HG03039 (cell line): Measurements from ENCODE around the gene PPP1R17.

ENCODE experiments used
- ATAC-seq: cut with Tn5 transposase; IDR thresholded peaks from one replicate; pipeline ENCODE4 v1.9.1; 2021; ENCODE audit warnings: mild to moderate bottlenecking, moderate library complexity; ENCODE audit not compliant: unreplicated experiment

Gene PPP1R17

DNA sequence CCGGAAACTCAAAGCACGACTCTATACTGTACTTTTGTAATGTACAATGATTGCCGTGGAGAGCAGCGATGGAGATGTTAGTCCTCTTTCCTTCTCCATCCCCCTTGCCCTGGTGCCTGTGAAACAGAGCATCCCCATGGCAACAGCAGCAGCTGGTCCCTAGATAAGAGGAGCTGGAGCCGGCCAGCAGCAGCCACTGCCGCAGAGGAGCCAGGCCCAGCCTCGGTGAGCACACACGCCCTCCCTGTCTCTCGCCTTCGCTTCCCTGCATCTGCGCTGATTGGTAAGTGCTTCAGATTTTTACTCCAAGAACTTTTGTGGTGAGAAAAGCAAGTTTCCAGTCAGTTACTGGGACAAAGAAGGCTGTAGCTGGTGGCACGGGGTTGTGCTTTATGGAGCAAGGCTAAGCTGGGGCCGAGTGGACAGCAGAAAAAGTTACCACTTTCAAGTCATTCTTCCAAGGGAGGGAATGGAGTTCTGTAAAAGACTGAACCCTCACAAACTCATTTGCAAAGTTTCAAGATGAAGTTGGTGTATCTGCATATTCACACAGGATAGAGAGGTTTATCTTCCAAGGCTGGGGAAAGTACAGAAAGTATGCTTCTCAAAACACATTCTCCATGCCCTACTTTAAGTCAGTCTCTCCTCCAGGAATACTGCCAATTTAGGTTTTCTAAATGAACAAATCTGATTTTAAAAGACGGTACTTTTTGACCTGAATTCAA is at the start of gene PPP1R17:
Gene PPP1R17 (plus strand): TSS at position 192 of the 725 bp plus-strand sequence. CDS start 5,227 bp downstream, outside the sequence.
- no peak for ATAC-seq

DNA sequence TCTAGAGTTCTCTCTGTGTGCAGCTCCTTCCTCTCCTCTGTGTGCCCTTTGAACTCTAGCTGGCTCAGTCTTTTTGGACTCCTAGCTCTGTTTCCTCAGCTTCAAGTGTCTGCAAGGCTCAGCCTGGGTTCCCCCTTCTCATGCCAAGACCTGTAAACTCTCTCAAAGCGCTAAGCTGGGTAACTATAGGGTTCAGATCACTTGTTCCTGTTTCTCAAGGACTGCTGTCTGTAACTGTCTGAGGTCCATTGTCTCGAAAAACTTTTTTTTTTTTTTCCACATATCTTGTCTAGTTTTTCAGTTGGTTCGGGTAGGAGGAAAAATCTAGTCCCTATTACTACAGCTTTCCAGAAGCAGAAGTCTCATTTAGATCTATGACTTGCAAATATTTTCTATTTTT is 46.6 kb upstream of the PPP1R17 start:
- no peak for ATAC-seq

GRCh38 chr7:31642681-31643115 is 44.3 kb upstream of the PPP1R17 start:
- ATAC-seq: no peak

- no peak for ATAC-seq
Observed at GRCh38 chr7:31646942-31647341, 40.1 kb upstream of the PPP1R17 start.

DNA sequence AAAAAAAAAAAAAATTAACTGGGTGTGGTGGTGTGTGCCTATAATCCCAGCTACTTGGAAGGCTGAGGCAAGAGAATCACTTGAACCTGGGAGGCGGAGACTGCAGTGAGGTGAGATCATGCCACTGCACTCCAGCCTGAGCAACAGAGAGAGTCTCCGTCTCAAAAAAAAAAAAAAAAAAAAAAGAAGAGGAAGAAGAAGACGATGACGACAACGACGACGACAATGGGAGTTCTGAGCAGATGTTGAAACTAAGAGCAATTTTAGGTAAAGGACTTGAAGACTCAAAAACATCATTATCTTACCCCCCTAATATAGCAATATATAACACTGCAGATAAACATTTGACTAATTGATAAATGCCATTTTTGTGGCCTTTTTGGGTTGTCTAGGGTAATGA is 39.5 kb upstream of the PPP1R17 start:
- no peak for ATAC-seq

GRCh38 chr7:31648288-31648687 is 38.7 kb upstream of the PPP1R17 start:
- ATAC-seq: no peak

GRCh38 chr7:31648880-31649279 is 38.1 kb upstream of the PPP1R17 start:
- ATAC-seq: no peak

GRCh38 chr7:31651234-31652062 is 35.6 kb upstream of the PPP1R17 start:
- no peak for ATAC-seq

- ATAC-seq: no peak
Observed at GRCh38 chr7:31652063-31652326, 35.0 kb upstream of the PPP1R17 start.

DNA sequence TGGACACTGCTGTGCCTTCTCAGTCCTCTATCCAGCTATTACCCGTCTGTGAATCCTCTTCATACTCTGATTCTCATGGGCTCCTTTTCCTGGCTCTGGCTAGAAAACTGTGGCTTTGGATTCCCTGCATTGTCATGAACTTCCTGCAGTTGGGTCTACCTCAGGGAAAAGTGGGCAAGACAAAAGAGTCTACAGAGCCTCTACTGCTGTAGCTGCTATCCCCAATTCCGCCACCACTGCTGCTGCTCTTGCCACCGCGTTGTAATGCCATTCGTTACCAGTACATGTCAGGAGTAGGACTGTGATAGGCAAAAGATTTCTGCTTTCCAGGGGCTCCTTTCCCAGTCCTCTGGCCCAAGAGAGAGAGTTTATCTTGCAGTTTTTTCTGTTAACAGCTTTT is 23.9 kb upstream of the PPP1R17 start:
- no peak for ATAC-seq

- no peak for ATAC-seq
Observed at GRCh38 chr7:31664890-31665289, 22.1 kb upstream of the PPP1R17 start.

GRCh38 chr7:31665546-31665945 is 21.5 kb upstream of the PPP1R17 start:
- ATAC-seq: no peak

DNA sequence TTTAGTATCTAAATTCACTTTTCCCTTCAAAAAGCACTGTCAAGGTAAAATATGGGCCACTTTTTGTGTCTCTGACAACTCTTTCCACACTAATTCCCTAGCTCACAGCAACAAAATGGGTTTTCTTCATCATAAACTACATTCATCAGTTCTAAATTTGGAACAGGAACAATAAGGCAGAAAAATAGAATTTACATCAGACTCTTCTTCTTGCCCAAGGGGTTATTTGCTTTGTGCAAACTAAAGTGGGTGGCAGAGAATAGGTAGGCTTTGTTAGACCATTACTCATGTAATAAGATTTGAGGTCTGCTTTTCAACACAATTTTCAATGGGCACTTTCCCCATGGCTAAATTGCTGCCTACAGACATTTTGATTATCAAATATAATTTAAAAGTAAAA is 17.6 kb upstream of the PPP1R17 start:
- no peak for ATAC-seq

DNA sequence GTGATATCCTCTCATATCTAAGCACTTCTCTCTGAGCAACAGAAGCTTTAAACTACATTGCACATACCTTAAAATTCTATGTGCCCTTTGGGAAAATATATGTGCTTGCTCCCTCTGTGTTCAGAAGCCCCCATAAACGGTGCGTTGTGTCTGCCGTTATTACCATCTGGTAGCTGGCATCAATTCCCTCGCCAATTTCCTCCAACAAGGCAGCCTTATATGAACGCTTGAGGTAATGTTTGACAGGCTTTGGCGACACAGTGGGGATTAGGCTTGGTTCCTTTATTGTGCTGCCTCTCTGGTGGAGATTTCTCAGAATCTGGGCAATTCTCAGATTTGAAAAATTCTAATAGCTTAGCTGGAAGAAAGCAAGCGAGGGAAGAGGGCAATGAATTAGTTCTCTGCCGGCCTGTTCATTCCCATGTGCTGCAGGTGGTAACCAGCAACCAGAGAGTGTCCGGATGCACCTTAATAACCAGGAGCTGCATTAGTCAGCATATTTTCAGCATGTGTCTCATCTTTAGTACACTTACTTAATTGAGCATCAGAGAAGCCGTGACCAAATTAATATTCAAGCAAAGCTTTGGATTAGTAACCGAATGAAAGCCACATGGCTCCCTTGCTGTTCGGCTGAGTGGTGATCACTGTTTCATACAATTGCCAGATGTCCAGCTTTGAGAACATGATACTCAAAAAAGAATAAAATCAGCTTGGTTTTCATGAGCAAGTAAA is 7.3 kb upstream of the PPP1R17 start:
- no peak for ATAC-seq

DNA sequence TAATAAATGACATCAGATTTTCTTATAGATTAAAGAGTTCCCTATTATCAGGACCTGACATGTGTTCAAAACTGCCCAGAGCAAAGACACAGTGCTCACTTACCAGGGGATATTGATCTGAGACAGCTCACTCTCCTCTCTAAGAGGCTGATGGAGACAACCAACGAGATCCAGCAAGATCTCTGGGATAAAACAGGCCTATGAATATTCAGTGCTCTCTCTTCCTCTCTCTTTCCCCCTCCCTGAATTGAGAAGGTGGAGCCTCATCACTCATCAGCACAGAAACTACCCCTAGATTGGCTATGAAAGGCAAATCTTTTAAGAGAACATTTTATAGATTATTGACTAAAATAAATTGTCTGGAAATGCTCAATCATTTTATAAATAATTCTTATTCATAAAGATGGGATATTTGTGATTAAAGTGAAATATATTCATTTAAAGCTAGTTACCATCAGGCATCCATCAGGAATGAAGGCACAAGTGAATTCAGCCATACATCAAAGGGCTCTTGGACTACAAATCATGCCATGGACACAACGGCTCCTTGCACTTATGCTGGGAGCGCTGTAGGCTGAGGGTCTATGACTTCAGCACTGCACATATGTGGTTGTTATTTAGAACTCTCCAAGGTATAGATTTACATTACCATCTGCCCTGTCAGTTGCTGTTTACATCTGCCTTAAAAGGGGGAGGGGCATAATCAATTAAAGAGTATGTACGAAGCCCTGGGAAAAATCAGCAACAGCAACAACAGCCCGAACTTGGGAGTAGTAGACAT is 3.4 kb upstream of the PPP1R17 start:
- ATAC-seq: no peak

- peak; percentile 93 for ATAC-seq
Observed at GRCh38 chr7:31688372-31688771, 1.4 kb downstream of the PPP1R17 start.

GRCh38 chr7:31688996-31689395 is 2.0 kb downstream of the PPP1R17 start:
- ATAC-seq: no peak

DNA sequence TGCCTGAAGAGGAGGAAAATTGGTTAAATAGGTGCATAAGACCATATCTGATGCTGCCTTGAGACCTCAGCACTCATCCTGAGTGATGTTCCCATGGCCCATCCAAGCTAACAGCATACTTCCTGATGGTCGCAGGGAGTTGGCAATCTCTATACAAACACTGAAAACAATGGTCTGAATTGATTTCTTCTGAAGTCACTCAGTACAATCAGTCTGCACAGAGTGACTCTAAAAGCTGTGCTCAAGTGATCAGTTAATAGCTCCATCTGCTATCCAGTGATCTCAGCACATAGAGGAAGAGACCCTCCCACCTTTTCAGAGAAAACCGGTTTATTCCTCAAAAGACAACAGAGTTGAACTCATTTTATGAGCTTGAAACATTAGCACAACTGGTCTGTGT is 3.9 kb downstream of the PPP1R17 start:
- ATAC-seq: no peak

- no peak for ATAC-seq
Observed at GRCh38 chr7:31692451-31692850, 5.4 kb downstream of the PPP1R17 start.

DNA sequence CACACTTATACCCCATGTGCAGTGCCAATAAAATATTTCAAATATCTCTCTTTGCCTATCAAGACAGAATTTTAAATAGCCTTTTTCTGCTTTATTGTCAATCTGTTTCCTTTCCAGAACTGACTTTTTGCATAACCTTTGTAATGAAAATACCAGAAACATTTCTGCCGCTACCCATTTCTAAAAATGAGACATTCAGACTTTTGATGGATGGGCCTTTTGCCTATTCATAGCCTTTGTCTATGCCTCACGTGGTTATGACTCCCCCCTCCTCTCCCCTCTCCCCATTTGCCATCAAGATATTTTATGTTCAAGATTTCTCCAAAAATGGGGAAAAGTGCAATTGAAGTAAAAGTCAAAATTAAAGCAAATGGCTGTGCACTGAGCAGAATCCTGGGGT is 5.9 kb downstream of the PPP1R17 start:
- ATAC-seq: no peak
